GM23248 (cell line): ENCODE measurements around the gene ENTR1. TPM values are rescaled to one million over a fixed set of nuclear protein-coding genes. Genes with fewer than 3 reads are reported as not detected.
A peak's percentile ranks its signal among the peaks of the same experiment; 100 is the strongest.

Experiments
- DNase-seq: peaks from one replicate; pipeline ENCODE4 v3.0.0-alpha.2; 2015
- H2AFZ ChIP-seq: fragments of 200-600 bp; sonication (generic); 2 replicates; pipeline ENCODE4 v1.6.1; 2016; ENCODE audit warnings: antibody characterized with exemption
- H3F3A ChIP-seq: fragments of 200-600 bp; sonication (generic); 2 replicates; pipeline ENCODE4 v1.6.1; 2016; ENCODE audit warnings: mild to moderate bottlenecking, antibody characterized with exemption, mixed run types; ENCODE audit not compliant: insufficient read depth
- H3K27ac ChIP-seq: fragments of 200-600 bp; sonication (generic); 2 replicates; pipeline ENCODE4 v1.5.1; 2016; ENCODE audit warnings: mild to moderate bottlenecking
- H3K27me3 ChIP-seq: fragments of 200-600 bp; sonication (generic); replicated peaks from 2 replicates; pipeline ENCODE4 v1.6.1; 2016; ENCODE audit warnings: mild to moderate bottlenecking; ENCODE audit not compliant: insufficient read depth
- H3K36me3 ChIP-seq: fragments of 200-600 bp; sonication (generic); 2 replicates; pipeline ENCODE4 v1.6.1; 2016; ENCODE audit warnings: low read depth, mild to moderate bottlenecking
- H3K4me1 ChIP-seq: fragments of 200-600 bp; sonication (generic); 2 replicates; pipeline ENCODE4 v1.6.1; 2016; ENCODE audit warnings: mild to moderate bottlenecking; ENCODE audit not compliant: insufficient read depth
- H3K4me2 ChIP-seq: fragments of 200-600 bp; sonication (generic); one replicate; pipeline ENCODE4 v1.6.1; 2016; ENCODE audit warnings: mild to moderate bottlenecking; ENCODE audit not compliant: unreplicated experiment
- H3K4me3 ChIP-seq: fragments of 200-600 bp; sonication (generic); 2 replicates; pipeline ENCODE4 v1.5.1; 2016; ENCODE audit warnings: mild to moderate bottlenecking
- H3K79me2 ChIP-seq: fragments of 200-600 bp; sonication (generic); 2 replicates; pipeline ENCODE4 v1.6.1; 2016; ENCODE audit warnings: mild to moderate bottlenecking; ENCODE audit not compliant: insufficient read depth
- H3K9ac ChIP-seq: fragments of 200-600 bp; sonication (generic); 2 replicates; pipeline ENCODE4 v1.6.1; 2016; ENCODE audit warnings: mild to moderate bottlenecking
- H3K9me2 ChIP-seq: fragments of 200-600 bp; sonication (generic); 2 replicates; pipeline ENCODE4 v1.6.1; 2016; ENCODE audit warnings: mixed run types, mild to moderate bottlenecking, moderate library complexity; ENCODE audit not compliant: insufficient read depth
- H3K9me3 ChIP-seq: fragments of 200-600 bp; sonication (generic); one replicate; pipeline ENCODE4 v1.6.1; 2017; ENCODE audit warnings: low read depth
- H4K20me1 ChIP-seq: fragments of 200-600 bp; sonication (generic); 2 replicates; pipeline ENCODE4 v1.6.0; 2016; ENCODE audit not compliant: insufficient read depth
- EZH2 ChIP-seq: fragments of 200-600 bp; sonication (generic); IDR thresholded peaks from 2 replicates; pipeline ENCODE4 v1.6.1; 2018; ENCODE audit warnings: antibody characterized with exemption, mild to moderate bottlenecking; ENCODE audit not compliant: insufficient read depth, poor library complexity, severe bottlenecking
- EZH2phosphoT487 ChIP-seq: fragments of 200-600 bp; sonication (generic); IDR thresholded peaks from 2 replicates; pipeline ENCODE4 v1.6.1; 2018; ENCODE audit warnings: antibody characterized with exemption, moderate library complexity, mild to moderate bottlenecking, low read depth; ENCODE audit not compliant: insufficient read depth
- WGBS, 2 experiments: methylation state at CpG; one replicate each; pipeline ENCODE4 v1.1.6; 2015 to 2017; ENCODE audit warnings: low lambda C conversion rate in 2 of 2, low coverage in 1 of 2; ENCODE audit errors: missing lambda C conversion rate in 2 of 2; 5-methylcytosine and 5-hydroxymethylcytosine counted together
- in situ Hi-C: fragments of 300-500 bp; cut with MboI; formaldehyde crosslinking; loops from 2 replicates; pipeline ENCODE4 v1.15.0; 2020
- polyA plus RNA-seq: library from polyadenylated mRNA; unstranded; fragments of >200 nt; fragmentation: Nextera tagmentation; extraction: Ambion mirVana; gene quantifications from 2 replicates; pipeline ENCODE4 v1.2.1, GENCODE V29; 2016
- total RNA-seq: library from RNA; depleted of rRNA; stranded (reverse); fragments of >200 nt; shearing (Covaris generic); gene quantifications from 2 replicates; pipeline ENCODE4 v1.2.3, GENCODE V29; 2014

The ENTR1 gene
- total and polyA plus RNA-seq, 2 experiments from 2014 or later: 11.2 to 36.4 TPM

DNA sequence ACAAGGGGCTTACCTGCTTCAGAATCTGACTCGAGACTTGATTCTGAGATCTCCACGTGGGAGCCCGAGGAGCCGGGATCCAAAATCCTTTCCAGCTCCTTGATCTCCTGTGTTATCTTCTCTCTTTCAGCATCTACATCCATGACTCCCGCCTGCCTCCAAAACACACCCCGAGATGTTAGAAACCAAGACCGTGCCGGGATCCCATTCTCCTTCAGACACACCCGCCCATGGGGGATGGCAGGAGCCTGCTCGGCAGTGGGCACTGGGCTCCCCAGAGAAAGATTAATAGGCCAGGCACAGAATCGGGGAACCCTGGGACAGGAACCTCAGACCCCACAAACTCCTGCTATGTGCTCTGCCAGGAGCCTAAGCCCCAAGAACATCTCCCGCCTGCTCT lies 12.1 kb downstream of the ENTR1 start:
- H3K9ac ChIP-seq: peak overlapping the region; percentile 85
- H3K4me2 ChIP-seq: no peak overlapping the region
- H4K20me1 ChIP-seq: no peaks in the 10 kb centered on the region
- WGBS, 2 experiments: 95 to 97% methylated on average over 10 to 12 of the region's 12 CpGs
- H3K27ac ChIP-seq: no peak overlapping the region
- H2AFZ ChIP-seq: no peak overlapping the region
- no peaks in the 10 kb centered on the region for H3K9me3 ChIP-seq
- no peak for TF ChIP-seq EZH2
- TF ChIP-seq EZH2phosphoT487: no peak
- no peaks in the 10 kb centered on the region for H3K9me2 ChIP-seq
- peaks cover 10% of the 10 kb centered on the region; the same call in 1 of the 2 replicates for H3F3A ChIP-seq
- H3K4me1 ChIP-seq: peaks cover 7% of the 10 kb centered on the region
- H3K79me2 ChIP-seq: peaks cover 44% of the 10 kb centered on the region
- in situ Hi-C loops: no loop called here
- H3K36me3 ChIP-seq: no peaks in the 10 kb centered on the region
- no peak for DNase-seq
- 0 out of 2 replicates have a peak overlapping the region, but pooled peaks have one; percentile 90 for H3K4me3 ChIP-seq
- no peaks in the 10 kb centered on the region for H3K27me3 ChIP-seq

DNA sequence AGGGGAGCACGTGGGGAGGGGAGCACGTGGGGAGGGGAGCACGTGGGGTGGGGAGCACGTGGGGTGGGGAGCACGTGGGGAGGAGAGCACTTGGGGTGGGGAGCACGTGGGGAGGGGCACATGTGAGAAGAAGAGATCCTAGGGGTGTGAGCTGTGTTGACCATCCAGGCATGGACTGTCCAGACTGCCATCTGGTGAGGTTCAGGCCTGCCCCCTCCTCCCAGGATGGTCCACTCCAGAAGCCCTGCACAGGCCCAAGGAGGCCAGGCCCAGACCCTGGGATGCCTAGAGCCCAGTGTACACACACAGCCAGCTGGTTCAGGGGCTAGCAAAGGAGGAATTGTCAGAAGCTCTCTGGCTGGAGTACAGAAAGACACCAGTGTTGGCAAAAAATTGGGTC lies 12.8 kb downstream of the ENTR1 start:
- in situ Hi-C loops: no loop called here
- peaks cover 10% of the 10 kb centered on the region; the same call in 1 of the 2 replicates for H3F3A ChIP-seq
- no peak for DNase-seq
- H3K27me3 ChIP-seq: no peaks in the 10 kb centered on the region
- no peaks in the 10 kb centered on the region for H3K9me3 ChIP-seq
- H4K20me1 ChIP-seq: no peaks in the 10 kb centered on the region
- H3K4me1 ChIP-seq: peaks cover 7% of the 10 kb centered on the region
- H3K4me2 ChIP-seq: no peak overlapping the region
- WGBS, 2 experiments: 56% methylated on average over 6 of the region's 6 CpGs; no CpG with 5 or more reads in 1 of the 2 experiments
- H3K9me2 ChIP-seq: no peaks in the 10 kb centered on the region
- H3K79me2 ChIP-seq: peaks cover 44% of the 10 kb centered on the region
- H2AFZ ChIP-seq: no peak overlapping the region
- TF ChIP-seq EZH2: no peak
- TF ChIP-seq EZH2phosphoT487: no peak
- no peaks in the 10 kb centered on the region; the same call in 1 of the 2 replicates for H3K36me3 ChIP-seq
- H3K4me3 ChIP-seq: no peak overlapping the region
- no peak overlapping the region for H3K27ac ChIP-seq
- 0 out of 2 replicates have a peak overlapping the region, but pooled peaks have one; percentile 85 for H3K9ac ChIP-seq

DNA sequence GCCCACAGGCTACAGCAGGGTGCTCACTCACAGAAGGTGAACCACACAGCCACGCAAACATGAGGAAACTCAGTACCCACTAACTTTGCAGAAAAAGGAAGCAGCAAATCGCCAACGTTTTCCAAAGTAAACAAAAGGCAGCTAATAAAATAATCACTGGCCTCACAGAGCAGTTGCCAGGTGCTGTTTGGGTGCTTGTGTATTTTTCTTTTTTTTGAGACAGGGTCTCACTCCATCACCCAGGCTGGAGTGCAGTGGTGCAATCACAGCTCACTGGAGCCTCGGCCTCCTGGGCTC lies 14.2 kb downstream of the ENTR1 start:
- WGBS, 2 experiments: 97% methylated on average over 4 of the region's 4 CpGs
- Histone ChIP-seq H3F3A (no peaks in the 10 kb centered on the region), H3K4me3 (no peak overlapping the region), H3K9me3 (no peaks in the 10 kb centered on the region), H3K9me2 (no peaks in the 10 kb centered on the region), H4K20me1 (no peaks in the 10 kb centered on the region), H3K27ac (no peak overlapping the region), H3K36me3 (peaks cover 4% of the 10 kb centered on the region; the same call in 1 of the 2 replicates), H3K79me2 (peaks cover 44% of the 10 kb centered on the region), H3K9ac (no peak overlapping the region), H3K27me3 (no peaks in the 10 kb centered on the region), H3K4me2 (no peak overlapping the region), H3K4me1 (peaks cover 7% of the 10 kb centered on the region), H2AFZ (no peak overlapping the region)
- in situ Hi-C loops: no loop called here
- TF ChIP-seq EZH2phosphoT487 (no peak), EZH2 (no peak)
- no peak for DNase-seq

DNA sequence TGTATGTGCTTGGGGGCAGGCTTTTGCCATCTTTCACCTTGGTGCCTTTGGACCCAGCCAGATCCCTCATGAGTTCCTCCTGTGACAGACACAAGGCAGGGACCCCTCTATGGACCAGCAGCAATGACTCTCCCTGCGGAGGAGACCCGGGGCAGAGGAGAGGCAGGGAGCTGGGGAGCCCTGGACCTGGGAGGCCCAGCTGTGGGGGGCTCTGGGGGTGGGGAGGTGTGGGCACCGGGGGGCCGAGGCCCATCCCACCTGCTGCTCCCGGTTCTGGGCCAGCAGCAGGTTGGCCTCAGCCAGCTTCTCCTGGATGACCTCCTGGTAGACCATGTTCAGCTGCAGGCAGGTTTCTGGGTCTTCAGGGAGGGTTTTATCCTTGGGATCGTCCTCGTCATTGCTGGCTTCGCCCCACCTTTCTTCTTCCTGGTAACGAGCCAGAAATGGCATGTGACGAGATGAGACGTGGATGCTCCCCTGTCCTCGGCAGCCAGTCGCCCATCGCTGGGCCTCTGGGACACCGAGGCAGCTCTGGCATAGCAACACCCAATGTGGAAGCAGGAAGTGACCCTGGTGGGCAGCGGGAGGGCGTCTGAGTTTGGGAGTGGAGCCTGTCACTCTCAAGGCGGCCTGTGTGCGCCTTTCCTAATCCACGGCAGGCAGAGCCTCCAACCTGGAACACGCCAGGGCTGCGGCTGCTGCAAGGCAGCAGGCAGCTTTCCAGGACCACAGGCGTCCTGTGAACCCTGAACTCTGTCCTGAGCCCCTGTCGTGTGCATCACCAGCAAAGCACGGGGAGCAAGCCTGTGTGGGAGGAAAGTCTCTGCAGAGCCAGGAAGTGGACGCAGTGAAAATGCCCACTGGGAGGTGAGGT lies 14.8 kb downstream of the ENTR1 start:
- no peaks in the 10 kb centered on the region for H3F3A ChIP-seq
- peaks cover 44% of the 10 kb centered on the region for H3K79me2 ChIP-seq
- H3K9me3 ChIP-seq: no peaks in the 10 kb centered on the region
- H3K27me3 ChIP-seq: no peaks in the 10 kb centered on the region
- H2AFZ ChIP-seq: no peak overlapping the region
- peaks cover 7% of the 10 kb centered on the region for H3K4me1 ChIP-seq
- H4K20me1 ChIP-seq: no peaks in the 10 kb centered on the region
- no peak overlapping the region for H3K4me3 ChIP-seq
- H3K36me3 ChIP-seq: peaks cover 4% of the 10 kb centered on the region; the same call in 1 of the 2 replicates
- 84 to 85% methylated on average over 23 to 26 of the region's 26 CpGs for WGBS, 2 experiments
- TF ChIP-seq EZH2 (no peak), EZH2phosphoT487 (no peak)
- no peak overlapping the region for H3K27ac ChIP-seq
- in situ Hi-C loops: no loop called here
- no peak overlapping the region for H3K9ac ChIP-seq
- H3K9me2 ChIP-seq: no peaks in the 10 kb centered on the region
- no peak for DNase-seq
- H3K4me2 ChIP-seq: no peak overlapping the region

DNA sequence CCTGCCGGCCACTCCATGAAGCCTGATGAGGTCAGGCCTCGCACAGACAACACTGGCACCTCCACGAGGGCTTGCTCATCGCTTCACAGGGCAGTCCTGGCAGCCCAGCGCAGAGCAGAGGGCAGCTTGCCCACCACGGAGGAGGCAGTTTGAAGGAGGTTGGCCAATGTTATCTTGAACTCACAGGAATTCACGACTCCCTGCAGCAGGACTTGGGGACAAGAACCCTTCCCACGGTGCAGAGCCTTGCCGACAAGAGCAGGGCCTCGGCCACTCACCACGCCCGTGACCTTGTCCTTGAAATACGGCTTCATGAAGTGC lies 15.4 kb downstream of the ENTR1 start:
- Histone ChIP-seq H3K9ac (no peak overlapping the region), H3K27ac (no peak overlapping the region), H2AFZ (no peak overlapping the region), H3K4me1 (peaks cover 7% of the 10 kb centered on the region), H3K4me3 (no peak overlapping the region), H3K79me2 (peaks cover 43% of the 10 kb centered on the region), H3K9me2 (no peaks in the 10 kb centered on the region), H3K4me2 (no peak overlapping the region), H3K36me3 (peaks cover 4% of the 10 kb centered on the region; the same call in 1 of the 2 replicates), H4K20me1 (no peaks in the 10 kb centered on the region), H3K9me3 (no peaks in the 10 kb centered on the region), H3F3A (no peaks in the 10 kb centered on the region), H3K27me3 (no peaks in the 10 kb centered on the region)
- in situ Hi-C loops: no loop called here
- TF ChIP-seq EZH2phosphoT487 (no peak), EZH2 (no peak)
- DNase-seq: no peak
- WGBS, 2 experiments: 89 to 91% methylated on average over 13 of the region's 13 CpGs
